ENCODE measurements around the gene PTK6. TPM values are rescaled to one million over a fixed set of nuclear protein-coding genes. Genes with fewer than 3 reads are reported as not detected.

The PTK6 gene
- total and polyA plus RNA-seq, 2 of the 13 experiments (the other 11 are each of a cell fraction or from before 2014, with no cell fraction given) = 0.08 TPM; not detected in 1

DNA sequence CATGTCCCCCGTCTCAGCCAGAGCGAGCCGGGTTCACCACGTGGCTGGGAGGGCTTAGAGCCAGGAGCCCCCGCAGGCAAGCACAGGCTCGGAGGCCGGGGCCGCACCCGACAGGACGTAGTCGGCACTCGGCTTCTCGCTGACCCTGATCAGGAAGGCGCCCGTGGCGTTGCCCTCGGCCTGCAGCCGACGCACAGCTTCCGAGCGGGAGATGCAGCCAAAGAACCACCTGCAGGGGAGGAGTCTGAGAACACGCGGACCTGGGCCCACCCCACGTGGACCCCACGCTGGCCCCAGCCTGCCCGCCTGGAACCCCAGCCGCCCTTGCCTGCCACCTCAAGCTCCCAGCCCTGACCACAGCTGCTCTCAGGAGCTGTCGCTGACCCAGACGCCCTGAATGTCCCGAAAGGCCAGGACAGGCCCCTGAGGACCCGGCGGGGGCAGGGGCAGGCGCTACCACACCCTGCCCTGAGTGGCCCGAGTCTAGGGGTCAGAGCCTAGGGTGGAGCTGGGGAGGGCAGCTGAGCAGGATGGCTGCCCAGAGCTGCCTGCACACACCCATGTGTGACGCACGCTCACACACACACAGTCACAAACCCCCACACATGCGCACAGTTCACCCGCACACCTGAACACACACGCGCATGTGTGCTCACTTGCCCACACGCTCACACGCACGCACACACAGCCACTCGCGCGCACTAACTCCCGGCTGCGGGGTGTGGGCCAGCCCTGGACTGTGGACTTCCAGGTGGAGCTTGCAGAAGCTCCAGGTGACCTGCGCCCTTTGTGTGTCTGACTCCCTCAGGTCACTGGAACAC is 2.1 kb downstream of the PTK6 start (continued):
- TF ChIP-seq SSRP1 (CRISPR knock-in tag; IDR thresholded peaks at IDR 0.05) (no peak), ISX (CRISPR knock-in tag; conservative IDR thresholded peaks at IDR 0.05) (no peak), NR2F6 (IDR thresholded peaks at IDR 0.05) (peak; percentile 16; the same call in 1 of the 2 replicates), NR2F6 (CRISPR knock-in tag; IDR thresholded peaks at IDR 0.05) (peak; percentile 62; the same call in 1 of the 2 replicates), FOXA3 (CRISPR knock-in tag; IDR thresholded peaks at IDR 0.05) (no peak), ZNF775 (CRISPR knock-in tag; IDR thresholded peaks at IDR 0.05; ENCODE audit: borderline replicate concordance) (no peak), ZIK1 (CRISPR knock-in tag; IDR thresholded peaks at IDR 0.05; ENCODE audit: borderline replicate concordance, low read depth) (0 out of 2 replicates have a peak, but pooled peaks have one; percentile 14), SNAPC5 (CRISPR knock-in tag; IDR thresholded peaks at IDR 0.05; ENCODE audit: borderline replicate concordance) (no peak), AGO2 (optimal IDR thresholded peaks at IDR 0.05; ENCODE audit: low read depth, low read length) (peak; percentile 15), KLF9 (CRISPR knock-in tag; IDR thresholded peaks at IDR 0.05; ENCODE audit: low read depth) (no peak), THAP9 (CRISPR knock-in tag; IDR thresholded peaks at IDR 0.05; ENCODE audit: borderline replicate concordance) (0 out of 2 replicates have a peak, but pooled peaks have one; percentile 24), TEAD3 (CRISPR knock-in tag; optimal IDR thresholded peaks at IDR 0.05; ENCODE audit: borderline replicate concordance) (peak; percentile 18), ZNF737 (CRISPR knock-in tag; IDR thresholded peaks at IDR 0.05; ENCODE audit: borderline replicate concordance) (no peak), ZNF136 (CRISPR knock-in tag; IDR thresholded peaks at IDR 0.05; ENCODE audit: low read depth) (no peak), HNF4A (CRISPR knock-in tag; IDR thresholded peaks at IDR 0.05) (peak; percentile 50; the same call in 1 of the 2 replicates), MZF1 (CRISPR knock-in tag; IDR thresholded peaks at IDR 0.05; ENCODE audit: borderline replicate concordance) (no peak), ZNF562 (CRISPR knock-in tag; IDR thresholded peaks at IDR 0.05; ENCODE audit: borderline replicate concordance) (no peak), KAT2B (IDR thresholded peaks at IDR 0.05; ENCODE audit: borderline replicate concordance, low read depth, low read length) (no peak), HOXA3 (CRISPR knock-in tag; IDR thresholded peaks at IDR 0.05) (no peak; the same call in 1 of the 2 replicates), ZNF788 (CRISPR knock-in tag; IDR thresholded peaks at IDR 0.05; ENCODE audit: borderline replicate concordance) (no peak), MEF2D (CRISPR knock-in tag; IDR thresholded peaks at IDR 0.05) (no peak), AHR (CRISPR knock-in tag; IDR thresholded peaks at IDR 0.05) (0 out of 2 replicates have a peak, but pooled peaks have one; percentile 17), MAX (IDR thresholded peaks at IDR 0.05) (peak; percentile 63)
- TF ChIP-seq, protein P1, sequence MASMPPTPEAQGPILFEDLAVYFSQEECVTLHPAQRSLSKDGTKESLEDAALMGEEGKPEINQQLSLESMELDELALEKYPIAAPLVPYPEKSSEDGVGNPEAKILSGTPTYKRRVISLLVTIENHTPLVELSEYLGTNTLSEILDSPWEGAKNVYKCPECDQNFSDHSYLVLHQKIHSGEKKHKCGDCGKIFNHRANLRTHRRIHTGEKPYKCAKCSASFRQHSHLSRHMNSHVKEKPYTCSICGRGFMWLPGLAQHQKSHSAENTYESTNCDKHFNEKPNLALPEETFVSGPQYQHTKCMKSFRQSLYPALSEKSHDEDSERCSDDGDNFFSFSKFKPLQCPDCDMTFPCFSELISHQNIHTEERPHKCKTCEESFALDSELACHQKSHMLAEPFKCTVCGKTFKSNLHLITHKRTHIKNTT (CRISPR knock-in tag; IDR thresholded peaks at IDR 0.05) = no peak
- TF ChIP-seq, protein P2, sequence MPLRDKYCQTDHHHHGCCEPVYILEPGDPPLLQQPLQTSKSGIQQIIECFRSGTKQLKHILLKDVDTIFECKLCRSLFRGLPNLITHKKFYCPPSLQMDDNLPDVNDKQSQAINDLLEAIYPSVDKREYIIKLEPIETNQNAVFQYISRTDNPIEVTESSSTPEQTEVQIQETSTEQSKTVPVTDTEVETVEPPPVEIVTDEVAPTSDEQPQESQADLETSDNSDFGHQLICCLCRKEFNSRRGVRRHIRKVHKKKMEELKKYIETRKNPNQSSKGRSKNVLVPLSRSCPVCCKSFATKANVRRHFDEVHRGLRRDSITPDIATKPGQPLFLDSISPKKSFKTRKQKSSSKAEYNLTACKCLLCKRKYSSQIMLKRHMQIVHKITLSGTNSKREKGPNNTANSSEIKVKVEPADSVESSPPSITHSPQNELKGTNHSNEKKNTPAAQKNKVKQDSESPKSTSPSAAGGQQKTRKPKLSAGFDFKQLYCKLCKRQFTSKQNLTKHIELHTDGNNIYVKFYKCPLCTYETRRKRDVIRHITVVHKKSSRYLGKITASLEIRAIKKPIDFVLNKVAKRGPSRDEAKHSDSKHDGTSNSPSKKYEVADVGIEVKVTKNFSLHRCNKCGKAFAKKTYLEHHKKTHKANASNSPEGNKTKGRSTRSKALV (CRISPR knock-in tag; IDR thresholded peaks at IDR 0.05) = no peak

Measured in HepG2 (cell line).